Choroid plexus epithelial cell (primary cell): Measurements from ENCODE around the gene KDSR.

Experiments
- DNase-seq: peaks from one replicate; pipeline ENCODE4 v3.0.0-alpha.2; 2010; ENCODE audit warnings: low read depth
- H3K4me3 ChIP-seq: 2 replicates; pipeline ENCODE4 v1.5.1; 2011; ENCODE audit warnings: low read depth, mild to moderate bottlenecking, control low read depth, low read length, moderate library complexity
- TF ChIP-seq, protein P1 (sequence below): conservative IDR thresholded peaks from 2 replicates; pipeline ENCODE4 v1.5.1; 2011; ENCODE audit warnings: low read depth, mild to moderate bottlenecking, control low read depth, inconsistent platforms, low read length, moderate library complexity

KDSR gene, protein sequence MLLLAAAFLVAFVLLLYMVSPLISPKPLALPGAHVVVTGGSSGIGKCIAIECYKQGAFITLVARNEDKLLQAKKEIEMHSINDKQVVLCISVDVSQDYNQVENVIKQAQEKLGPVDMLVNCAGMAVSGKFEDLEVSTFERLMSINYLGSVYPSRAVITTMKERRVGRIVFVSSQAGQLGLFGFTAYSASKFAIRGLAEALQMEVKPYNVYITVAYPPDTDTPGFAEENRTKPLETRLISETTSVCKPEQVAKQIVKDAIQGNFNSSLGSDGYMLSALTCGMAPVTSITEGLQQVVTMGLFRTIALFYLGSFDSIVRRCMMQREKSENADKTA

DNA sequence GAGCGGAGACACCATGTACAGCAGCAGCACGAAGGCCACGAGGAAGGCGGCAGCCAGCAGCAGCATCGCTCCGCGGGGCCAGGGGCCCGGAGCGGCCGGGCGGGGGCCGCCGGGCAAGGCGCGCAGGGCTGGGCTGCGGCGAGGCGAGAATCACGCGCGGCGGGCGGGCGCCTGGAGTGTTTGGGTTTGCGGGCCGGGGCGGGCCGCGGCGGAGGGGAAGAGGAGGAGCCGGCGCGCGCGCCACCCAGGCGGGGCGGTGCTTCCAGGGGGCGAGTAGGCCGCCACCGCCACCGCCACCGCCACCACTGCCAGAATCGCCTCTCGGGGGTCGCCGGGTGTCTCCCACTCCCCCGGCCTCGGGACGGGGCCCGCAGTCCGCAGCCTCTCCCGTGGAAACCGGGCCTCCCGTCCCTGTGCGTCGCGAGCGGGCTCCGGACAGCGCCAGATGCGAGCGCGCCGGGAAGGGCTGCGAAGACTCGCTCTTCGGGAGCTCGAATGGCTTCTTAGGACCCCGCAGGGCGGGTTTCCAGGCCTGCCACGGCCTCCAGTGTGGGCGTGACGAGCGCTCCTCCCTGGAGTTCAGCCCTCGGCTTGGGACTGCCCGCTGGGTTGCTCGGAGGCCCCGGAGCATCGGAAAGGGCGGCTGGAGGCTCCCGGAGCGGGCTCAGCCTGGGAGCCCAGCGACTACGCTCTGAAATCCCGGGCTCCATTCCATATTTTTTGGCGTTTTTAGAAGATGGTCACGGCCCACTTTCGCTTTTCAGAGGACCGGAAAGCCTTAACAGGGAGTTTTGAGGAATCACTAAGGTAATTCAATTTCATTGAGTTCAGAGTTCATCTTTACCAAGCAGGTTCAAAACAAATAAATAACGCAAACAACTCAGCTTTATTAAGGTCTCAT is at the start of gene KDSR:
TSS of gene KDSR (minus strand) at position 154 of the 901 bp plus-strand sequence. CDS start at position 66, 88 bp downstream.
- TF ChIP-seq, protein P1, sequence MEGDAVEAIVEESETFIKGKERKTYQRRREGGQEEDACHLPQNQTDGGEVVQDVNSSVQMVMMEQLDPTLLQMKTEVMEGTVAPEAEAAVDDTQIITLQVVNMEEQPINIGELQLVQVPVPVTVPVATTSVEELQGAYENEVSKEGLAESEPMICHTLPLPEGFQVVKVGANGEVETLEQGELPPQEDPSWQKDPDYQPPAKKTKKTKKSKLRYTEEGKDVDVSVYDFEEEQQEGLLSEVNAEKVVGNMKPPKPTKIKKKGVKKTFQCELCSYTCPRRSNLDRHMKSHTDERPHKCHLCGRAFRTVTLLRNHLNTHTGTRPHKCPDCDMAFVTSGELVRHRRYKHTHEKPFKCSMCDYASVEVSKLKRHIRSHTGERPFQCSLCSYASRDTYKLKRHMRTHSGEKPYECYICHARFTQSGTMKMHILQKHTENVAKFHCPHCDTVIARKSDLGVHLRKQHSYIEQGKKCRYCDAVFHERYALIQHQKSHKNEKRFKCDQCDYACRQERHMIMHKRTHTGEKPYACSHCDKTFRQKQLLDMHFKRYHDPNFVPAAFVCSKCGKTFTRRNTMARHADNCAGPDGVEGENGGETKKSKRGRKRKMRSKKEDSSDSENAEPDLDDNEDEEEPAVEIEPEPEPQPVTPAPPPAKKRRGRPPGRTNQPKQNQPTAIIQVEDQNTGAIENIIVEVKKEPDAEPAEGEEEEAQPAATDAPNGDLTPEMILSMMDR: no peak
- peak within 1 kb of the TSS; percentile 93 for H3K4me3 ChIP-seq
- DNase-seq: peak; percentile 99

DNA sequence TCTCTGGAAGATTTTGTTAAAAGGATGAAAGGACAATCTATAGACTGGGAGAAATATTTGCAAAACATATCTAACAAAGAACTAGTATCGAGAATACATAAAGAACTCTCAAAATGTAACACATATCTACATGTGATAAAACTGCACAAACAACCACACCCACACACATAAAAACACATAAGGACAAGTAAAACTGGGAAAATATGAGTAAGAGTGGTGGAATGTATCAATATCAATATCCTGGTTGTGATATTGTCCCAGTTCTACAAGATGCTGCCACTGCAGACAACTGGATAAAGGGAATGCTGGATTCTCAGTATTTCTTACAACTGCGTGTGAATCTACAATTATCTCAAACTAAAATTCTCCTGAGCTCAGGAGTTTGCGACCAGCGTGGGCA is 45.9 kb upstream of the KDSR start:
- TF ChIP-seq, protein P1: no peak
- no peak for DNase-seq
- no peak overlapping the region for H3K4me3 ChIP-seq

DNA sequence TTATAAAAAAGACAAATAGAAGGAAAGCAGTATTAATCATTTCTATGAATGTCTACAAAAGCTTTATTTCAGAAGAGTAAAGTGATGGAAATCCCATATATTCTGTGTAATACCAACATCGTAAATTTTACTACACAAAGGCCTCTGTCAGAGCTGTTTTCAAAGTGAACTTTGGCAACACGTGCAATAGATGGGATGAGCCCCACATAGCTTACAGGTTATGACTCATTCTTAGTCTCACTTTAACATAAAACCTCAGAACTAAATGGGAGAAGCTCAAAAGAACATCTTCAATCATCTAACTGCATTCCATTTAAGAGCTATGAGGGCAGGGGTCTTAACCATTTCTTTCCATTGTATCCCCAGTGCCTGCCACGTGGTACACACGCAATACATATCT is 43.8 kb upstream of the KDSR start:
- TF ChIP-seq, protein P1: no peak
- no peak overlapping the region for H3K4me3 ChIP-seq
- DNase-seq: peak; percentile 80

DNA sequence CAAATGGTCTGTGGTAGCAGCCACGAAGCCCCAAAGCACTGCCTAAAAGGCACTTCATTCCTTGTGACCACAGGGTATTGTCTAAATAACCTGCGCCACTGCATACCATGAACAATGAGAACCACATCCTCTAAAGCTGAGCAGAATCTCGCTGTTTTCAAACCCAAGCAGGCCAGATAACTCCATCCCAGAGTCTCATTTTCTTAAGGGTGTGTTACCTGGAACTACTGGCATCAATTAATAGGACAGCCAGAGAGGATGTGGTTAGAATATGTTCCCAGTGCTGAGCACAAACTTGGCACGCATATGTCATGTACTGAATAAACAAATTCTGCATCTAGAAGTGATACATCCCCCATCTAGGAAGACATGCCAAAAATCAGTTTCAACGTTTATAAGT is 42.3 kb upstream of the KDSR start:
- H3K4me3 ChIP-seq: no peak overlapping the region
- DNase-seq: peak; percentile 50
- TF ChIP-seq, protein P1: no peak

DNA sequence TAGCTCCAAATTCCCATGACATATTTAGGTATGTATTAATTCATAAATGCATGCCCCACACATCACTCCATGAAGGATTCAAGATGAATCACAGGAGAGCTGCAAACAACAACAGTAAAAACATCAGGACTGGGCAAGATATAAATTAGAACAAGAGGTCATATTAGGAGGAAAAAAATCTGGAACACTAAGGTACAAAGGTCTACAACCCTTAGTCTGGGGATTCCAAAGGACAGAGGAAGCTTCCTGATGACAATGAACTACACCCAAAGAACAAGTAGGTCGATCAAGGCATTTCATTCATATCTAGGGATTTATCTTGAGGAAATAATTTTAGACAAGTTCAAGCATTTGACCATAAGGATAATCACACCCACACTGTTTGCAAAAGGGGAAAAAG is 40.7 kb upstream of the KDSR start:
- H3K4me3 ChIP-seq: no peak overlapping the region
- TF ChIP-seq, protein P1: no peak
- no peak for DNase-seq

DNA sequence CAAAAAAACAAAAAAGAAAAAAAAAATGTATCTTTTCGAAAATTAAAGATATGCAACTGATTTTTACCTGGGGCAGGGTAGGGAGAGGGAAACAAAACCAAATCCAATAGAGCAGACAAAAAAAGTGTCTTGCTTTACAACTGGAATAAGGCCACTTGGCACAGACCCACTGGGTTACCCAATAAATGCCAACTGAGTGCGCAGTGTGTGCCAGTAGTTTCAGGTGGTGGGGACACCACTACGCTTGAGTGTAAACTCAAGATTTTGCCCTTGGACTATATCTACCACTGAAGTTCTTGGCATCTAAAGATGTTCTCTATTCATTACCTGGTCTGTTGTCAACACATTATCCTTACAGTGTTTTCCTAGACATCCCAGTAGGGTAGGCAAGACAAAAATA is 39.0 kb upstream of the KDSR start:
- TF ChIP-seq, protein P1: no peak
- DNase-seq: no peak

More for the DNA sequence above, 39.0 kb upstream of the KDSR start:
- H3K4me3 ChIP-seq: no peak overlapping the region
